ENCODE results near the gene GPR176. TPM values are rescaled to one million over a fixed set of nuclear protein-coding genes. Genes with fewer than 3 reads are reported as not detected.
A peak's percentile ranks its signal among the peaks of the same experiment; 100 is the strongest.

Gene GPR176
- total RNA-seq, 2 experiments from 2014 or later = 0.57 TPM; not detected in 1

- Histone ChIP-seq H3K4me2 (ENCODE audit: low read length) (no peak overlapping the region), H3K9me2 (ENCODE audit: insufficient read depth, low read length) (no peaks in the 10 kb centered on the region), H3K4me3 (ENCODE audit: low read depth, low read length, poor library complexity, severe bottlenecking) (no peak overlapping the region), H4K20me1 (ENCODE audit: insufficient read depth, low read length) (no peaks in the 10 kb centered on the region), H3K4me1 (ENCODE audit: insufficient read depth, low read length, poor library complexity, severe bottlenecking) (no peaks in the 10 kb centered on the region), H2AFZ (ENCODE audit: low read length) (no peak overlapping the region), H3K79me2 (ENCODE audit: insufficient read depth, low read depth, low read length) (no peaks in the 10 kb centered on the region), H3K36me3 (ENCODE audit: insufficient read depth, low read length) (no peaks in the 10 kb centered on the region), H3K9me3 (ENCODE audit: low read length) (no peaks in the 10 kb centered on the region), H3K27ac (ENCODE audit: low read depth, low read length, poor library complexity, severe bottlenecking) (no peak overlapping the region)
- ChIA-PET CTCF (ENCODE audit: unreplicated experiment) (no interaction called here), POLR2A (no interaction called here)
- BruUV-seq (replicated peaks) = no TSS peak
- intact Hi-C loops (cut with micrococcal nuclease; ENCODE audit: unreplicated experiment) = loop anchor here (10.0 kb wide), 1 partner anchor 154 kb away; the partner anchor contains the start of gene SRP14
- no peak for DNase-seq (ENCODE audit: low spot score)
- no peak for TF ChIP-seq EZH2phosphoT487 (IDR thresholded peaks at IDR 0.05; ENCODE audit: borderline replicate concordance, low read depth, low read length)
- TF ChIP-seq, protein P1, sequence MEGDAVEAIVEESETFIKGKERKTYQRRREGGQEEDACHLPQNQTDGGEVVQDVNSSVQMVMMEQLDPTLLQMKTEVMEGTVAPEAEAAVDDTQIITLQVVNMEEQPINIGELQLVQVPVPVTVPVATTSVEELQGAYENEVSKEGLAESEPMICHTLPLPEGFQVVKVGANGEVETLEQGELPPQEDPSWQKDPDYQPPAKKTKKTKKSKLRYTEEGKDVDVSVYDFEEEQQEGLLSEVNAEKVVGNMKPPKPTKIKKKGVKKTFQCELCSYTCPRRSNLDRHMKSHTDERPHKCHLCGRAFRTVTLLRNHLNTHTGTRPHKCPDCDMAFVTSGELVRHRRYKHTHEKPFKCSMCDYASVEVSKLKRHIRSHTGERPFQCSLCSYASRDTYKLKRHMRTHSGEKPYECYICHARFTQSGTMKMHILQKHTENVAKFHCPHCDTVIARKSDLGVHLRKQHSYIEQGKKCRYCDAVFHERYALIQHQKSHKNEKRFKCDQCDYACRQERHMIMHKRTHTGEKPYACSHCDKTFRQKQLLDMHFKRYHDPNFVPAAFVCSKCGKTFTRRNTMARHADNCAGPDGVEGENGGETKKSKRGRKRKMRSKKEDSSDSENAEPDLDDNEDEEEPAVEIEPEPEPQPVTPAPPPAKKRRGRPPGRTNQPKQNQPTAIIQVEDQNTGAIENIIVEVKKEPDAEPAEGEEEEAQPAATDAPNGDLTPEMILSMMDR (conservative IDR thresholded peaks at IDR 0.05; ENCODE audit: low read length) = no peak
Observed at GRCh38 chr15:39880718-39881387, 39.2 kb downstream of the GPR176 start.

- TF ChIP-seq, protein P1 (conservative IDR thresholded peaks at IDR 0.05; ENCODE audit: low read length) = no peak
- no peak for TF ChIP-seq EZH2phosphoT487 (IDR thresholded peaks at IDR 0.05; ENCODE audit: borderline replicate concordance, low read depth, low read length)
- no peak overlapping the region for H2AFZ ChIP-seq (ENCODE audit: low read length)
- no peak overlapping the region for H3K4me2 ChIP-seq (ENCODE audit: low read length)
- BruUV-seq (replicated peaks) = no TSS peak
- ChIA-PET POLR2A (interaction anchor here (1.8 kb wide), 1 partner anchor 12 kb away, joined by 5 read pairs; no protein-coding TSS in a partner anchor), CTCF (ENCODE audit: unreplicated experiment) (no interaction called here)
- DNase-seq (ENCODE audit: low spot score) = no peak
- H3K79me2 ChIP-seq (ENCODE audit: insufficient read depth, low read depth, low read length) = no peaks in the 10 kb centered on the region
- no peak overlapping the region for H3K4me3 ChIP-seq (ENCODE audit: low read depth, low read length, poor library complexity, severe bottlenecking)
- H3K4me1 ChIP-seq (ENCODE audit: insufficient read depth, low read length, poor library complexity, severe bottlenecking) = no peaks in the 10 kb centered on the region
- no peaks in the 10 kb centered on the region for H3K36me3 ChIP-seq (ENCODE audit: insufficient read depth, low read length)
- intact Hi-C loops (cut with micrococcal nuclease; ENCODE audit: unreplicated experiment) = loop anchor here (5.0 kb wide), 1 partner anchor 91 kb away; no protein-coding TSS in a partner anchor
- no peaks in the 10 kb centered on the region for H4K20me1 ChIP-seq (ENCODE audit: insufficient read depth, low read length)
- no peak overlapping the region for H3K27ac ChIP-seq (ENCODE audit: low read depth, low read length, poor library complexity, severe bottlenecking)
- no peaks in the 10 kb centered on the region for H3K9me2 ChIP-seq (ENCODE audit: insufficient read depth, low read length)
- H3K9me3 ChIP-seq (ENCODE audit: low read length) = no peaks in the 10 kb centered on the region
Observed at GRCh38 chr15:39878406-39878785, 41.7 kb downstream of the GPR176 start.

DNA sequence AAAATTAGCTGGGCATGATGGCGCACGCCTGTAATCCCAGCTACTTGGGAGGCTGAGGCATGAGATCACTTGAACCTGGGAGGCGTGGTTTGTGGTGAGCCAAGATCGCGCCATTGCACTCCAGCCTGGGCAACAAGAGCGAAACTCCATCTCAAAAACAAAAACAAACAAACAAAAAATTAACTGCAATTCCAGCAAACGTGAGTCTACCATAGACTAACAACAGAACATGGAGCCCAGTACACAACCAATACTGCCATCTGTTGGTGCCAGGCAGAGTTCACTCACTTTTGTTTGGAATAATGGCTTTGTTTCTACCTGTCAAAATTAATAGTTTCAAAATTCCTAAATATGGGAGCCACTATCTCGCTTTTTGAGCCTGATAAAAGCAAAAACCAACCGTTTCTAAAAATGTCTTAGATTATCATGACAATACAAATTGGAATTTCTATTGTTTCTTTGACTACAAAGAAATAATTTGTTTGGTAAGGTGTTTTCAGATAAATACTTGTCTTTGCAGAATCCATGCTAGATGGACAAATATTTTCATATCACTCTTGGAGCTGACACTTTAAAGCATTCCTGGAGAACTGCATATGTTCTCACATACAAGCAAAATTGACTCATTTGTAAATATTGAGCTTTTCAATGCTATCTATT lies 45.0 kb downstream of the GPR176 start:
- H3K4me2 ChIP-seq (ENCODE audit: low read length) = no peak overlapping the region
- BruUV-seq (replicated peaks) = no TSS peak
- H3K4me1 ChIP-seq (ENCODE audit: insufficient read depth, low read length, poor library complexity, severe bottlenecking) = no peaks in the 10 kb centered on the region
- POLR2A ChIA-PET = no interaction called here
- H3K36me3 ChIP-seq (ENCODE audit: insufficient read depth, low read length) = no peaks in the 10 kb centered on the region
- intact Hi-C loops (cut with micrococcal nuclease; ENCODE audit: unreplicated experiment) = loop anchor here (5.0 kb wide), 1 partner anchor 88 kb away; no protein-coding TSS in a partner anchor
- TF ChIP-seq EZH2phosphoT487 (IDR thresholded peaks at IDR 0.05; ENCODE audit: borderline replicate concordance, low read depth, low read length) = no peak
- TF ChIP-seq, protein P1 (conservative IDR thresholded peaks at IDR 0.05; ENCODE audit: low read length) = peak; percentile 80
- no peaks in the 10 kb centered on the region for H3K79me2 ChIP-seq (ENCODE audit: insufficient read depth, low read depth, low read length)
- peak; percentile 33 for DNase-seq (ENCODE audit: low spot score)
- no peak overlapping the region for H3K27ac ChIP-seq (ENCODE audit: low read depth, low read length, poor library complexity, severe bottlenecking)
- no peak overlapping the region for H2AFZ ChIP-seq (ENCODE audit: low read length)
- H3K9me3 ChIP-seq (ENCODE audit: low read length) = no peaks in the 10 kb centered on the region
- H4K20me1 ChIP-seq (ENCODE audit: insufficient read depth, low read length) = no peaks in the 10 kb centered on the region
- CTCF ChIA-PET (ENCODE audit: unreplicated experiment) = interaction anchor here (0.6 kb wide), 1 partner anchor 55 kb away, joined by 3 read pairs; no protein-coding TSS in a partner anchor
- H3K4me3 ChIP-seq (ENCODE audit: low read depth, low read length, poor library complexity, severe bottlenecking) = no peak overlapping the region
- H3K9me2 ChIP-seq (ENCODE audit: insufficient read depth, low read length) = no peaks in the 10 kb centered on the region

Measured in OCI-LY7 (cell line).